RPMI8226 (cell line): ENCODE data around the gene MEIG1.
"Not testable (repeated sequence)": the region's sequence is repeated elsewhere in the genome, so short reads cannot be mapped to it uniquely, and the experiment has no call there.

Experiments
- DNase-seq: peaks from one replicate; pipeline ENCODE4 v3.0.0-alpha.2; 2015

Gene MEIG1

GRCh38 chr10:14958872-14959220 is 342 bp upstream of the MEIG1 start:
- no peak for DNase-seq

GRCh38 chr10:14967897-14968296 is 8.7 kb downstream of the MEIG1 start:
- DNase-seq = no peak

- DNase-seq = peak; percentile 47
Measured at GRCh38 chr10:14971867-14972448, 12.8 kb downstream of the MEIG1 start.

GRCh38 chr10:14974153-14974998 is 15.2 kb downstream of the MEIG1 start:
- DNase-seq = not testable (repeated sequence)

DNA sequence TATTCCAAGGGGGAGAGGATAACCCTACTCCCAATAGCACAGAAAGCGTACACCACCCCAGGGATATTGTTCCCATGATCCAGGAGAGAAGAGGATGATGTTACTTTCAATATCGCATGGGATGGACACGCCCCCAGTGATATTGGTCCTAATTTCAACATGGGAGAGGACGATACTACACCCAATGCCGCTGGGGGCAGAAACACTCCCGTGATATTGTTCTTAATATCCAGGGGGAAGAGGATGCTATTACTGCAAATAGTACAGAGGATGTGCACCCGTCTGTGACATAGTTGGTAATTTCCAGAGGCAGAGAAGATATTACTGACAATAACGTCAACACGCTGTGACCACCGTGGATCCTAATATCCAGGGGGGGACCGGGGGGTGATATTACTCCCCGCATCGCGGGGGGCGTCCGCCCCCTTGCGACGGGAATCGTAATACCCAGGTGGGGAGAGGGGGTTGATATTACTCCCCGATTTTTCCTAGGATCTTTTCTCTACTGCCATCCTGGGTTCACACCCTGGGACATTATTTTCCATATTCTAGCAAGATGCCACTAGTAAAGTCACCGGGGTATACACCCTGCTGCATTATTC is 16.6 kb downstream of the MEIG1 start:
- DNase-seq = no peak

GRCh38 chr10:14982744-14983143 is 23.6 kb downstream of the MEIG1 start:
- DNase-seq = no peak

DNA sequence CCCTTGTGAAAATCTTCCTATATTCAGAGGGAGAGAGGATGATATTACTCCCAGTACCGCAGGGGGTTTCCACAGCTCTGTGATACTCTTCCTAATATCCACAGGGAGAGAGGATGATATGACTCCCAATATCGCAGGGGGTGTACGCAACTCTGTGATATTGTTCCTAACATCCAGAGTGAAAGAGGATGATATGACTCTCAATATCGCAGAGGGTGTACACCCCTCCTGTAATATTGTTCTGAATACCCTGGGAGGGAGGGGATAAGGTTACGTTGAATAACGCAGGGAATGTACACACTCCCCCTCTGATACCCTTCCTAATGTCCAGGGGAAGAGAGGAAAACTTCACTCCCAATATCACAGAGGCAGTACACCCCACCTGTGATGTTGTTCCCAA is 30.4 kb downstream of the MEIG1 start:
- not testable (repeated sequence) for DNase-seq

DNA sequence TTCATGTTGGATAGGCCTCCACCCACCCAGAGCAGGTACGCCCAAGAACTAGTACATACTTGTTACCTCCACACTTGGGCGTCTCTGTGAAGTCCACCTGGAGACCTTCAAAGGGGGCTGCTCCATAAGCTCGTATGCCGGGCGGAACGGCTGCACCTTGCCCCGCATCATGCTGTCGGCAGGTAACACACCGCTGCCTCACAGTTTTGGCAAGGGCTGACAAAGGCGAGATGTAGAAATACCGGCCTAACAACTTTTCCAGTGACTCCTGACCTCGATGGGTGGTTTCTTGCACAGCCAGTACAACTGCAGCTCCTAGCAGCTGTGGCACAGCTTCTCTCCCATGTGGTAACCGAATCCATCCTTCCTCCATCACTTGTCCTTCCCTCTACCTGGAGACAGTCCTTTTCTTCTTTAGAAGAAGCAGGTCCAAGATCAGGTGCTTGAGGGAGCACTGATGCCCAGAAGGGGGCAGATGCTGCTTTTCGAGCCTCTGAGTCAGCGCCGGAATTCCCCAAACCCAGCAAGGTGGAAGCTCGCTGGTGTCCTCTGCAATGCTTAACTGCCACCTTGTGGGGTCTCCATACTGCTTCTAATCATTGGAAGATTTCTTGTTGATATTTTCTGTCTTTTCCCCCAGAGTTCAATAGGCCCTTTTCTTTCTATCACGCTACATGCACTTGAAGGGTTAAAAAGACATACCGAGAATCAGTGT is 32.0 kb downstream of the MEIG1 start:
- DNase-seq = peak; percentile 57

DNA sequence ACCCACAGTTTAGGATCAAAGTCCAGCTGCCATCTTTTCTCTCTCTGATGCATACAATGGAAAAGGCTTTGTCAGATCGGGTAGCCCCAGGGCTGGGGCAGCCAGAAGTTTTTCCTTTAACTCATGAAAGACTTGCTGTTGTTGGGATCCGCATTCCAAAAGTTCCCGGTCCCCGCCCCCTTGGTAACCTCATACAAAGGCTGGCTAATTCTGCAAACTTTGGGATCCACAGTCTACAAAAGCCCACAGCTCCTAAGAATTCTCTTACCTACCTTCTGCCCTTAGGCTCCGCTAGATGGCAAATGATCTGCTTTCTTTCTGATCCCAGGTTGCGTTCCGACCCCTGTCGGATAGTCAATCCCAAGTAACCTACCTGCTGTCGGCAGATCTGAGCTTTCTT is 33.1 kb downstream of the MEIG1 start:
- DNase-seq = not testable (repeated sequence)

GRCh38 chr10:14993500-14994455 is 34.6 kb downstream of the MEIG1 start:
- DNase-seq = not testable (repeated sequence)

DNA sequence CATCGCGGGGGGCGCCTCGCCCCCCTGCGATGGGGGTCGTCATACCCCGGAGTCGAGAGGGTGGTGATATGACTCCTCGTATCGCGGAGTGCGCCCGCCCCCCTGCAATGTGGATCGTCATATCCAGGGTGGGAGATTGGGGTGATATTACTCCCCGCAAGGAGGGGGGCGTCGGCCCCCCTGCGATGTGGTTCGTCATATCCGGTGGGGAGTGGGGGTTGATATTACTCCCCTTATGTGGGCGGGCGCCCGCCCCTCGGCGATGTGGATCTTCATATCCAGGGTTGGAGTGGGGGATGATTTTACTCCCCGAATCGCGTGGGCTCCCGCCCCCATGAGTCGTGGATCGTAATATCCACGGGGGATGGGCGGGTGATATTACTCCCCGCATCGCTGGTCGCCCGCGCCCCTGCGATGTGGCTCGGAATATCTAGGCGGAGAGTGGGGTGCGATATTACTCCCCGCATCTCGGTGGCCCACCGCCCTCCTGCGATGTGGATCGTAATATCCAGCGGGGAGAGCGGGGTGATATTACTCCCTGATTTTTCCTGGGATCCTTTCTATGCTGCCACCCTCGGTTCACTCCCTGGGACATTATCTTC is 36.9 kb downstream of the MEIG1 start:
- no peak for DNase-seq

DNA sequence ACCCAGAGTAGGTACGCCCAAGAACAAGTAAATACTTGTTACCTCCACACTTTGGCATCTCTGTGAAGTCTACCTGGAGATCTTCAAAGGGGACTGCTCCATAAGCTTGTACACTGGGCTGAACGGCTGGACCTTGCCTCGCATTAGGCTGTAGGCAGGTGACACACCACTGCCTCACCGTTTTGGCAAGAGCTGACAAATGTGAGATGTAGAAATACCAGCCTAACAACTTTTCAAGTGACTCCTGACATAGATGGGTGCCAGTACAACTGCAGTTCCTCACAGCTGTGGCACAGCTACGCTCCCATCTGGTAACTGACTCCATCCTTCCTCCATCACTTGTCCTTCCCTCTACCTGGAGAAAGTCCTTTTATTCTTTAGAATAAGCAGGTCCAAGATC is 54.3 kb downstream of the MEIG1 start:
- DNase-seq = not testable (repeated sequence)

DNA sequence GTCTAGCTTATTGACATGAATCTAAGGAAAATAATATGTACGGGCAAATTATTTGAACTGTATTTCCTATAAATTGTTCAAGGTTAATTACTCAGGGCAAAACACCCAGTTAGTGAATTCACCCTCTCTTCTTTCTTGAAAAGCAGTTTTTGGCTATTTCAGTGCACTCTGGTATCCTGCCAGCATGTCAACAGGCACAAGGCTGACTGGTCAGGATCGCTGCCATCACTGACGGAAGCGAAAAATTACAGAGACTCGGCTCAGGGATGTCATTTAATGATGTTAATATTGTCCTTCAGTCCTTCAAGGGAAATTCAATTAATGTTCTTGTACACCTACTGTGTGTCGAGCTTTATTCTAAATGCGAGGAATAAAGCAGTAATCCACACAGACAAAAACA is 56.3 kb downstream of the MEIG1 start:
- no peak for DNase-seq

GRCh38 chr10:15020966-15021365 is 61.8 kb downstream of the MEIG1 start:
- not testable (repeated sequence) for DNase-seq
